Measurements from ENCODE around the gene ABTB1.

- TF ChIP-seq CEBPB (IDR thresholded peaks at IDR 0.05) (no peak), TEAD4 (IDR thresholded peaks at IDR 0.05) (no peak), TAF1 (IDR thresholded peaks at IDR 0.05; ENCODE audit: low read depth) (no peak), NFIC (IDR thresholded peaks at IDR 0.05) (no peak), MAX (IDR thresholded peaks at IDR 0.05) (no peak), ZBTB7A (IDR thresholded peaks at IDR 0.05; ENCODE audit: low read depth) (no peak), CREB1 (IDR thresholded peaks at IDR 0.05; ENCODE audit: low read depth) (no peak), TCF12 (IDR thresholded peaks at IDR 0.05; ENCODE audit: low read depth) (no peak)
- TF ChIP-seq, protein P1, sequence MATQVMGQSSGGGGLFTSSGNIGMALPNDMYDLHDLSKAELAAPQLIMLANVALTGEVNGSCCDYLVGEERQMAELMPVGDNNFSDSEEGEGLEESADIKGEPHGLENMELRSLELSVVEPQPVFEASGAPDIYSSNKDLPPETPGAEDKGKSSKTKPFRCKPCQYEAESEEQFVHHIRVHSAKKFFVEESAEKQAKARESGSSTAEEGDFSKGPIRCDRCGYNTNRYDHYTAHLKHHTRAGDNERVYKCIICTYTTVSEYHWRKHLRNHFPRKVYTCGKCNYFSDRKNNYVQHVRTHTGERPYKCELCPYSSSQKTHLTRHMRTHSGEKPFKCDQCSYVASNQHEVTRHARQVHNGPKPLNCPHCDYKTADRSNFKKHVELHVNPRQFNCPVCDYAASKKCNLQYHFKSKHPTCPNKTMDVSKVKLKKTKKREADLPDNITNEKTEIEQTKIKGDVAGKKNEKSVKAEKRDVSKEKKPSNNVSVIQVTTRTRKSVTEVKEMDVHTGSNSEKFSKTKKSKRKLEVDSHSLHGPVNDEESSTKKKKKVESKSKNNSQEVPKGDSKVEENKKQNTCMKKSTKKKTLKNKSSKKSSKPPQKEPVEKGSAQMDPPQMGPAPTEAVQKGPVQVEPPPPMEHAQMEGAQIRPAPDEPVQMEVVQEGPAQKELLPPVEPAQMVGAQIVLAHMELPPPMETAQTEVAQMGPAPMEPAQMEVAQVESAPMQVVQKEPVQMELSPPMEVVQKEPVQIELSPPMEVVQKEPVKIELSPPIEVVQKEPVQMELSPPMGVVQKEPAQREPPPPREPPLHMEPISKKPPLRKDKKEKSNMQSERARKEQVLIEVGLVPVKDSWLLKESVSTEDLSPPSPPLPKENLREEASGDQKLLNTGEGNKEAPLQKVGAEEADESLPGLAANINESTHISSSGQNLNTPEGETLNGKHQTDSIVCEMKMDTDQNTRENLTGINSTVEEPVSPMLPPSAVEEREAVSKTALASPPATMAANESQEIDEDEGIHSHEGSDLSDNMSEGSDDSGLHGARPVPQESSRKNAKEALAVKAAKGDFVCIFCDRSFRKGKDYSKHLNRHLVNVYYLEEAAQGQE (IDR thresholded peaks at IDR 0.05; ENCODE audit: low read depth), result no peak
Measured at GRCh38 chr3:127676921-127677351, 4.2 kb downstream of the ABTB1 start.
